ENCODE measurements around the gene MAD2L1BP.
A peak's percentile ranks its signal among the peaks of the same experiment; 100 is the strongest.
"Not testable (repeated sequence)": the region's sequence is repeated elsewhere in the genome, so short reads cannot be mapped to it uniquely, and the experiment has no call there.

Gene MAD2L1BP

DNA sequence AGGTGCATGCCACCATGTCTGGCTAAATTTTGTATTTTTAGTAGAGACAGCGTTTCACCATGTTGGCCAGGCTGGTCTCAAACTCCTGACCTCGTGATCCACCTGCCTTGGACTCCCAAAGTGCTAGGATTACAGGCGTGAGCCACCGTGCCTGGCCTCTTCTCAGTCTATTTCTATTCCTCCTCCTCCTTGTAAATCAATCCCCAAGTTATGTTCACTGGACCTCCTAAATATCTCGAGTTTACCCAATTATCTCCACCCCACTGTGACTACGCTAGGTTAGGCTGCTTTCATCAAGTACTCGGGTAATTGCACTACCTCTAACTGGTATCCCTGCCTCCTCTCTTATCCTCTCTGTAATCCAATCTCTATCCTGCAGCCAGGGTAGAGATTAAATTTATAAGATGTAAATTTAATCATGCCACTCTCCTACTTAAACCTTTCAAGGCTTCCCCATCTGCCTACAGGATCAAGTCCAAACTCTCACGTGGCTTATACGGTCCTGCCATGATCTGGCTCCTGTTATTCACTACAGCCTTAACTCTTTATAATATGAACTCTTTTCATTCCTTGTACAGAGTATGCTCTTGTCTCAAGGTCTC is 837 bp upstream of the MAD2L1BP start:
- DNase-seq, result no peak
- TF ChIP-seq POLR2A (IDR thresholded peaks at IDR 0.05; ENCODE audit: low read length) (no peak), GATA1 (IDR thresholded peaks at IDR 0.05; ENCODE audit: low read depth, low read length) (no peak)

- TF ChIP-seq POLR2A (IDR thresholded peaks at IDR 0.05; ENCODE audit: low read length) (no peak), GATA1 (IDR thresholded peaks at IDR 0.05; ENCODE audit: low read depth, low read length) (no peak)
- peak in 1 of 2 experiments; percentile 53 for DNase-seq
These were observed 644 bp downstream of the MAD2L1BP start for GRCh38 chr6:43636308-43636659.

GRCh38 chr6:43639984-43640800 is 4.6 kb downstream of the MAD2L1BP start:
- no peak for TF ChIP-seq POLR2A (IDR thresholded peaks at IDR 0.05; ENCODE audit: low read length)
- no peak for TF ChIP-seq GATA1 (IDR thresholded peaks at IDR 0.05; ENCODE audit: low read depth, low read length)
- DNase-seq, result no peak

- TF ChIP-seq POLR2A (IDR thresholded peaks at IDR 0.05; ENCODE audit: low read length) (no peak), GATA1 (IDR thresholded peaks at IDR 0.05; ENCODE audit: low read depth, low read length) (no peak)
- DNase-seq, result peak; percentile 71 to 79
These were observed 9.4 kb downstream of the MAD2L1BP start, which contains the start of gene RSPH9 for GRCh38 chr6:43644940-43645612. Gene RSPH9, plus strand, starts transcription at chr6:43645036. Its CDS starts 63 bp downstream, at chr6:43645099.

DNA sequence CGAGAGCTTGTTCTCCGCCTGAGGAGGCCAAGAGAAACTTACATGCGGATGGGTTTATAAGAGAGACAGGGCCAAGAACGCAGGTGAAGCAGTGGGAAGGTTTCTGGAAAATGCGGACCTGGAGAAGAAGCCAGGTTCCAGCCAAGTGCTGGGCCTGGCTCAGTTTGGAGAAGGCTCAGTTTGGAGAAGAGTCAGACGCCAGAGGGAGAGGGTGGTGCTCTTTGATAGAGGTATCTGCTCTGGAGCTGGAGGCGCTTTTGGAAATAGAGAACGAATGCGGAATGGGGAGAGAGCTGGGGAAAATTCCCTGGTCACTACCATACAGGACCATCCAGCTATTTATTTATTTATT is 9.9 kb downstream of the MAD2L1BP start:
- no peak for DNase-seq
- TF ChIP-seq POLR2A (IDR thresholded peaks at IDR 0.05; ENCODE audit: low read length) (no peak), GATA1 (IDR thresholded peaks at IDR 0.05; ENCODE audit: low read depth, low read length) (no peak)

- TF ChIP-seq POLR2A (IDR thresholded peaks at IDR 0.05; ENCODE audit: low read length) (no peak), GATA1 (IDR thresholded peaks at IDR 0.05; ENCODE audit: low read depth, low read length) (no peak)
- DNase-seq, result no peak
These were observed 12.0 kb downstream of the MAD2L1BP start for GRCh38 chr6:43647613-43648012.

- no peak for TF ChIP-seq POLR2A (IDR thresholded peaks at IDR 0.05; ENCODE audit: low read length)
- TF ChIP-seq GATA1 (IDR thresholded peaks at IDR 0.05; ENCODE audit: low read depth, low read length), result no peak
- DNase-seq, result no peak
These were observed 12.6 kb downstream of the MAD2L1BP start for GRCh38 chr6:43648248-43648647.

DNA sequence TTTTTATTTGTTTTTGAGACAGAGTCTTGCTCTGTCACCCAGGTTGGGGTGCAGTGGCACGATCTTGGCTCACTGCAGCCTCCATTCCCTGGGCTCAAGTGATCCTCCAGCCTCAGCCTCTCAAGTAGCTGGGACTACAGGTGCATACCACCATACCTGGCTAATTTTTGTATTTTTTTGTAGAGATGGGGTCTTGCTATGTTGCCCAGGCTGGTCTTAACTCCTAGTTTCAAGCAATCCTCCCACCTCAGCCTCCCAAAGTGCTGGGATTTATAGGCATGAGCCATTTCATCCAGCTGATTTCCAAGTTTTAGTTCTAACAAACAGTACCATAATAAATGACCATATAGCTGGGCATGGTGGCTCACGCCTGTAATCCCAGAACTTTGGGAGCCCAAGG is 17.2 kb downstream of the MAD2L1BP start:
- not testable (repeated sequence) for DNase-seq

DNA sequence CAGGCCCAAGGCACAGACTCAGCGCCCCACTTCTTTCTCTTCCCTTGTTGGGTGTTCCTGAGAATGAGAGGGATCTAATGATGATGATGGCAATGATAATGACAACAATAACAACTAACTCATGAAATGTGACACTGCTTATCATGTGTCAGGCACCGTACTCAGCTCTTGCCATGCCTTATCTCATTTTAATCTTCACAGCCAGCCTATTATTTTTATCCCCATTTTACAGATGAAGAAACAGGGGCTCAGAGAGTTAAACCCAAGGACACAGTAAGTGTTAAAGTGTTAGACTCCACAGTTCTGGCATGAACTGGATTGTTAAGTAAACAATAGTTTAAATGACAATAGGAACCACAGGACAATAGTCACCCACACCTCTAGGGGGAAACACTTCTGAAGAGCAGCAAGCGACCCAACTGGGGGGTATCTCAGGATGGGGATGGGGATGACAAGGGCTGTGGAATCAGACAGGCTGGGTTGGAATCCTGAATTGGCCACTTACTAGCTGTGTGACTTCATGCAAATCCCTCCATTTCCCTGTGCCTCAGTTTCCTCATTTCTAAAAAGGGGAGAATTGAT is 21.7 kb downstream of the MAD2L1BP start:
- TF ChIP-seq GATA1 (IDR thresholded peaks at IDR 0.05; ENCODE audit: low read depth, low read length) (no peak), POLR2A (IDR thresholded peaks at IDR 0.05; ENCODE audit: low read length) (no peak)
- DNase-seq, result no peak

- no peak for TF ChIP-seq POLR2A (IDR thresholded peaks at IDR 0.05; ENCODE audit: low read length)
- no peak for TF ChIP-seq GATA1 (IDR thresholded peaks at IDR 0.05; ENCODE audit: low read depth, low read length)
- DNase-seq, result no peak
These were observed 22.5 kb downstream of the MAD2L1BP start for GRCh38 chr6:43658161-43658560.

GRCh38 chr6:43662948-43663347 is 27.3 kb downstream of the MAD2L1BP start:
- not testable (repeated sequence) for DNase-seq

- TF ChIP-seq POLR2A (IDR thresholded peaks at IDR 0.05; ENCODE audit: low read length) (no peak), GATA1 (IDR thresholded peaks at IDR 0.05; ENCODE audit: low read depth, low read length) (no peak)
- DNase-seq, result no peak
These were observed 29.7 kb downstream of the MAD2L1BP start for GRCh38 chr6:43665376-43665775.

GRCh38 chr6:43666196-43666920 is 30.7 kb downstream of the MAD2L1BP start:
- no peak for DNase-seq
- TF ChIP-seq GATA1 (IDR thresholded peaks at IDR 0.05; ENCODE audit: low read depth, low read length), result no peak
- TF ChIP-seq POLR2A (IDR thresholded peaks at IDR 0.05; ENCODE audit: low read length), result no peak

Data from erythroblast (primary cell).